SJSA1 (cell line): Measurements from ENCODE around the gene TUBA1B. TPM values are rescaled to one million over a fixed set of nuclear protein-coding genes. Genes with fewer than 3 reads are reported as not detected.
"Not testable (repeated sequence)": the region's sequence is repeated elsewhere in the genome, so short reads cannot be mapped to it uniquely, and the experiment has no call there.

Experiments
- DNase-seq, 2 experiments: peaks; one replicate each; pipeline ENCODE4 v3.0.0-alpha.2; 2015 to 2020; ENCODE audit warnings: low spot score in 2 of 2, low read depth in 1 of 2
- H3K27ac ChIP-seq: fragments of 250-450 bp; sonication (Bioruptor Pico); 2 replicates; pipeline ENCODE4 v1.5.1; 2020; ENCODE audit warnings: mild to moderate bottlenecking, moderate library complexity
- H3K27me3 ChIP-seq: fragments of 250-450 bp; sonication (Bioruptor Pico); replicated peaks from 2 replicates; pipeline ENCODE4 v1.5.1; 2020; ENCODE audit warnings: mild to moderate bottlenecking, moderate library complexity
- H3K36me3 ChIP-seq: fragments of 250-450 bp; sonication (Bioruptor Pico); 2 replicates; pipeline ENCODE4 v1.5.1; 2020; ENCODE audit warnings: mild to moderate bottlenecking
- H3K4me1 ChIP-seq: fragments of 250-450 bp; sonication (Bioruptor Pico); replicated peaks from 2 replicates; pipeline ENCODE4 v1.6.1; 2021; ENCODE audit warnings: mild to moderate bottlenecking
- H3K4me3 ChIP-seq: fragments of 250-450 bp; sonication (Bioruptor Pico); 2 replicates; pipeline ENCODE4 v1.5.1; 2020; ENCODE audit warnings: mild to moderate bottlenecking
- H3K9me3 ChIP-seq: fragments of 250-450 bp; sonication (Bioruptor Pico); replicated peaks from 2 replicates; pipeline ENCODE4 v1.5.1; 2020; ENCODE audit warnings: mild to moderate bottlenecking
- total RNA-seq: library from RNA; depleted of rRNA; stranded (reverse); fragments of >200 nt; shearing (Covaris generic); gene quantifications from 2 replicates; pipeline ENCODE4 v1.2.3, GENCODE V29; 2014; rRNA removed

TUBA1B gene
- total RNA-seq: 4,389 and 5,186 TPM in 2 replicates

DNA sequence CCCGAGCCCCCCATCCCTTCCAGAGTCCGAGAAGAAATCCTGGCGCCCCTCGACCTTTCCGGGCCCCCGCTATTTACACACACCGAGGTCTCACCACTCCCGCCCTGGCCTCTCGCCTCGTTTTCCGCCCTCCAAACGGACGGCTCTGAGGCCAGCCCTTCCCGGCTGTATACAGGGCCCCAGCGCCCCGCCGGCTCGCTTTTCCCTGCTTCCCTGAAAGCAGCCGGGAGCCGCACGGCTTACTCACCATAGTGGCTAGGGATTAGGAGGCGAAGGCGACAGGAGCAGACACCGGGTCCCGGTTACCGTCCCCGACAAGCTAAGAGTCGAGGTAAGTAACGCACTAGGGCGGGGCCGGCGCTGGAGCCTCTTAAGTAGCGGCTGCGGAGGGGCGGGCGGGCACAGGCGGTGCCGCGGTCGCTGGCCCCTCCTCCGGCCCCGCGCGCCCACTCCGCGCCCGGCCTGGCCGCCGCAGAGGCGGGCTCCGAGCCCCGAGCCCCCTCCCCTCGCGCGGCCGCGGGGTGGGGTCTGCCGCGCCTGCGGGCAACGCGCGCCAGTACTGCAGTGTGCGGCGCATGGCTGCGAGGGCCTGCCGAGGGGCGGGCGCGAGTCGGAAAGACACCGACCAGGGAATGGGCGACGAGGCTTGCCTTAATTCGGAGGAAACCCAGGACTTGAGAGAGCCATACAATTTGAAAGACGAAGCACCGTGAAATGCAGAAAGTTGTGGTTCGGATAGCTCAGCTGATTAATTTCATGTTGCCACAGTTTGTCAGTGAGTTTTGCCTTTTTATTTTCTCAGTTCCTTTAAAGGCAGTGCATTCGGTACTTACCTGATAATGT lies at the start of gene TUBA1B:
Gene TUBA1B (minus strand): TSS at position 345 of the 843 bp plus-strand sequence. CDS start 95 bp downstream, at position 250.
- H3K4me3 ChIP-seq: peak within 1 kb of the TSS; percentile 93
- H3K36me3 ChIP-seq: peaks cover 47% of the 10 kb centered on the region
- H3K4me1 ChIP-seq: peaks cover 25% of the 10 kb centered on the region
- no peaks in the 10 kb centered on the region; the same call in none of the 2 replicates for H3K27me3 ChIP-seq
- H3K27ac ChIP-seq: peak within 1 kb of the TSS; percentile 99
- peaks cover 5% of the 10 kb centered on the region; the same call in 1 of the 2 replicates for H3K9me3 ChIP-seq
- peak; percentile 84 to 91 for DNase-seq

DNA sequence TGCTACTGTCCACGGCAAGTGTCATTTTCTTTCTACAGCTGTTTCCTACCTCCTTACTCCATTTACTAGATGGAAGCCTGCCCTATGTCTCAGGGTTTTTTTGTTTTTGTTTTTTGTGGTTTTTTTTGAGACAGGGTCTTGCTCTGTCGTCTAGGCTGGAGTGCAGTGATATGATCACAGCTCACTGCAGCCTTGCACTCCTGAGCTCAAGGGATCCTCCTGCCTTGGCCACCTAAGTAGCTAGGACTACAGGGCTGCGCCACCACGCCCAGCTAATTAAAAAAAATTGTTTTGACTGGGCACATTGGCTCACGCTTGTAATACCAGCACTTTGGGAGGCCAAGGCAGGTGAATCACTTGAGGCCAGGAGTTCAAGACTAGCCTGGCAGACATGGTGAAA lies 43.0 kb upstream of the TUBA1B start:
- Histone ChIP-seq H3K36me3 (no peaks in the 10 kb centered on the region), H3K9me3 (no peaks in the 10 kb centered on the region), H3K27me3 (no peaks in the 10 kb centered on the region), H3K4me1 (no peaks in the 10 kb centered on the region), H3K4me3 (no peak overlapping the region), H3K27ac (no peak overlapping the region)
- DNase-seq: no peak

DNA sequence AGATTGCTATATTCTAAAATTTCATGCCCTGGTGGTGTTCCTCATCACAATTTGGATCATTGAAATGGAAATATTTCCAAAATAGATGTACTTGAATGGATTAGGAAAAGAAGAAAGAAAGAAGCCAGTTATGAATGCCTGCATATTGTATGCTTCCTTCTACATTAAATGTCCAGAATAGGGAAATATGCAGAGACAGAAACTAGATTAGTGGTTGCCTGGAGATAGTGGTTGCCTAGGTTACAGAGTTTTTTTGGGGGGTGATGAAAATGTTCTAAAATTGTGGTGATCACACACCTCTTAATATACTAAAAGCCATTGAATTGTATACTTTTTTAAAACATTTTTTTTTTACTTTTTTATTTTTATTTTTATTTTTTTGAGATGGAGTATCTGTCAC lies 39.7 kb upstream of the TUBA1B start:
- Histone ChIP-seq H3K4me1 (no peaks in the 10 kb centered on the region), H3K4me3 (no peak overlapping the region), H3K27ac (no peak overlapping the region), H3K9me3 (no peaks in the 10 kb centered on the region), H3K27me3 (no peaks in the 10 kb centered on the region; the same call in 1 of the 2 replicates), H3K36me3 (no peaks in the 10 kb centered on the region)
- DNase-seq: no peak

DNA sequence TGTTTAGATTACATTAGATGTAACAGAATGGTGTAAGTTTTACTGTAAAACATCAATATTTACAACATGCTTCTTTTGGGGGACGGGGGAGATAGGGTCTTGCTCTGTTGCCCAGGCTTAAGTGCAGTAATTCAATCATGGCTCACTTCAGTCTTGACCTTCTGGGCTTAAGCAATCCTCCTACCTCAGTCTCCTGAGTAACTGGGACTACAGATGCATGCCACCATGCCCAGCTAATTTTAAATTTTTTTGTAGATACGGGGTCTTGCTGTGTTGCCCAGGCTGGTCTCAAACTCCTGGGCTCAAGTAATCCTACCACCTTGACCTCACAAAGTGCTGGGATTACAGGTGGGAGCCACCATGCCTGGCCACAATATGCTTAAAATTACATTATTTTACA lies 33.9 kb upstream of the TUBA1B start:
- Histone ChIP-seq H3K27me3 (no peaks in the 10 kb centered on the region; the same call in 1 of the 2 replicates), H3K9me3 (no peaks in the 10 kb centered on the region), H3K36me3 (no peaks in the 10 kb centered on the region), H3K27ac (no peak overlapping the region), H3K4me1 (no peaks in the 10 kb centered on the region), H3K4me3 (no peak overlapping the region)
- DNase-seq: no peak

DNA sequence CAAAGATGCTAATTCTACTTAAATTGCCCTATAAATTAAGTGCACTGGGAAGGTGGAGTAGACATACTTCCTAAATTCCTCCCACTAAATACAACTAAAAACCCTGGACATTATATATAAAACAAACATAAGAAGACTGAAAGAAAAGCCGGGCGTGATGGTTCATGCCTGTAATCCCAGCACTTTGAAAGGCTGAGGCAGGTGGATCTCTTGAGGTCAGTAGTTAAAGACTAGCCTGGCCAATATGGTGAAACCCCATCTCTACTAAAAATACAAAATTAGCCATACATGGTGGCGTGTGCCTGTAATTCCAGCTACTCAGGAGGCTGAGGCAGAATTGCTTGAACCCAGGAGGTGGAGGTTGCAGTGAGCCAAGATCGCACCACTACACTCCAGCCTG lies 30.7 kb upstream of the TUBA1B start:
- H3K27ac ChIP-seq, H3K4me3 ChIP-seq, H3K4me1 ChIP-seq, H3K36me3 ChIP-seq, H3K9me3 ChIP-seq, DNase-seq, H3K27me3 ChIP-seq: not testable (repeated sequence)

DNA sequence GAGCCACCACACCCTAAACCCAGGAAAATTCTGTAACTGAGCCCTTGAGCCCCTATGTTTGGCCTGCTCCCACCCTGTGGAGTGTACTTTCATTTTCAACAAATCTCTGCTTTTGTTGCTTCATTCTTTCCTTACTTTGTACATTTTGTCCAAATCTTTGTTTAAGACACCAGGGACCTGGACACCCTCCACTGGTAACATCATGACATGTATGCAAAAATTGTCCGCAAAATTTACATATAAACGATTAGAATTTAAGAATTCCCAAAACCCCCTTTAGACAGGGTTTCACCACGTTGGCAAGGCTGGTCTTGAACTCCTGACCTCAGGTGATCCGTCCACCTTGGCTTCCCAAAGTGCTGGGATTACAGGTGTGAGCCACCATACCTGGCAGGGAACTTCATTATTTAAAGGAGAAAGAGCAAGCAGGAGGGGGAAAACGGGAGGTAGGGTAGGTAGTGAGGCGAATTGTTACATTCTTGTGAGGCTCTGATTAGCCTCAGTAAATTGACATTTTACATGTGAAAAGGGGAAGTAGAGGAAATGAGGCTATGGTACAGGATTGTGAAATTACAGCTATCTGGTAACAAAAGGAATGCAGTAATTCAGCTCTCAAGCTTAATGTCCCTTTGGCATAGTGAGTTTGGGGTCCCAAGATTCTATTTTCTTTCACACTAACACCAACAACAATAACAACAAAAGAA lies 30.0 kb upstream of the TUBA1B start:
- no peak overlapping the region for H3K4me3 ChIP-seq
- no peaks in the 10 kb centered on the region for H3K9me3 ChIP-seq
- DNase-seq: no peak
- no peaks in the 10 kb centered on the region for H3K4me1 ChIP-seq
- H3K36me3 ChIP-seq: no peaks in the 10 kb centered on the region
- H3K27me3 ChIP-seq: no peaks in the 10 kb centered on the region
- no peak overlapping the region for H3K27ac ChIP-seq

DNA sequence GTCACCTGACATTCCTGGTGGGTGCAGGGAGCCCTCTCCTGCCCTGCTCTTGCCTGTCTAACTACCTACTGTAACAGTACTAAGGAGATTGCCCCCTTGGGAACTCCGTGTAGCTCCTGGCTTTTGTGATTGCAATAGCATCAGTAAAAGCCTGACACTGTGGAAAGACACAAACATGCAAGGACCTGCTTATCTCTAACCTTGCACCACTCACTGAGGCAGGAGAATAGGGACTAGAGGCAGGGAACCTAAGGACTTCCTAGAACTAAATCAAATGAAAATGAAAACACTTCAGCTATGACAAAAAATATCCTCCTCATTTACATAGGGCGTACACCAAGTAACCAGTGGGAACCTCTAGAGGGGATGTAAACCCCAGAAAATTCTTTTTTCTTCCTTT lies 29.2 kb upstream of the TUBA1B start:
- H3K9me3 ChIP-seq: no peaks in the 10 kb centered on the region
- H3K36me3 ChIP-seq: no peaks in the 10 kb centered on the region
- no peak overlapping the region for H3K27ac ChIP-seq
- no peaks in the 10 kb centered on the region for H3K27me3 ChIP-seq
- no peaks in the 10 kb centered on the region for H3K4me1 ChIP-seq
- H3K4me3 ChIP-seq: no peak overlapping the region
- no peak for DNase-seq

DNA sequence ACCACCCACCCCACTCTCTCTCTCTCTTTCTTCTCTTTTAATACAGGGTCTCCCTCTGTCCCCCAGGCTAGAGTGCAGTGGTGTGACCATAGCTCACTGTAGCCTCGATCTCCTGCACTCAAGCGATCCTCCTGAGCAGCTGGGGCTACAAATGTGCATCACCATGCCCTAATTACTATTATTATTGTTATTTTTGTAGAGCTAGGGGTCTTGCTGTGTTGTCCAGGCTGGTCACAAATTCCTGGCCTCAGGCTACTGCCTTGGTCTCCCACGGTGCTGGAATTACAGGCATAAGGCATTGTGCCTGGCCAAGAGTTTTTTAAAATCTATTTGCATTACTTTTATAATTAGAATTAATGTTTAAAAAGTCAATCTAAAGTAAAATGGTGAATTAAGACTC lies 23.0 kb upstream of the TUBA1B start:
- DNase-seq: no peak
- H3K4me3 ChIP-seq: no peak overlapping the region
- H3K27ac ChIP-seq: no peak overlapping the region
- H3K4me1 ChIP-seq: no peaks in the 10 kb centered on the region
- H3K9me3 ChIP-seq: no peaks in the 10 kb centered on the region; the same call in 1 of the 2 replicates
- no peaks in the 10 kb centered on the region for H3K27me3 ChIP-seq
- no peaks in the 10 kb centered on the region for H3K36me3 ChIP-seq

DNA sequence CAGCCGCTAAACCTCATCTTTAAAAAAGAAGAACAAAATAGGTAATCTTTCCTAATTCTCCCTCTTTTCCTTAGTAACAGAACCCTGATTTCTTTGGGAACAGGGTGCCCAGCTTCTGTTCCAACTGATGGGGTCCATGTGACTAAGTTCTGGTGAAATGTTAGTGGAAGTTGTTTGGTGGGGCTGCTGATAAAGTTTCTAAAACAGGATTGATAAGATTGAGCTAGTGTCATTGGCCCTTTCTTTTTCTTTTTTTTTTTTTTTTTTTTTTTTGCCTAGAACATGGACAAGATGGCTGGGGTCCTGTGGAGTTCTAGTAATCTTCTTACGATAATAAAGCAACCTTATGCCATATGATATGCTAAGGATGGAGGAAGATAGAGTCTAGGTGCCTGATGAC lies 16.2 kb upstream of the TUBA1B start:
- Histone ChIP-seq H3K36me3 (no peaks in the 10 kb centered on the region), H3K27me3 (no peaks in the 10 kb centered on the region), H3K9me3 (no peaks in the 10 kb centered on the region; the same call in 1 of the 2 replicates), H3K4me3 (no peak overlapping the region), H3K27ac (no peak overlapping the region), H3K4me1 (no peaks in the 10 kb centered on the region)
- no peak for DNase-seq

DNA sequence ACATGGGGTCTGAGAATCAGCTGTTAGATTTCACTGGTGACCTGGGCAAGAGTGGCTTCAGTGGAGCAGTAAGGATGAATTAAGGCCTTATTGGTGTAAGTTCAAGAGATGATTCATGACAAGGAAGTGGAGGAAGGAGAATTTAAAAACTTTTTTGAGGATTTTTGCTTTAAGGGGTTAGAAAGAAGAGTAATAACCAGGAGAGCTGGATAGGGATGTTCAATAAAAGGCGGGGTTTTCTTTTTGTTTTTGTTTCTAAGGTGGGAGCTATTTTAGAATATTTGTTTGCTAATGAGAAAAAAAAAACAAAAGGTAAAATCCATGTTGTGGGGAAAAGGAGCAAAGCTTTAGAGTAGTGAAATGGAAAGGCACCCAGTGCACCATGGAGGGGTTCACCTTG lies 15.2 kb upstream of the TUBA1B start:
- no peaks in the 10 kb centered on the region for H3K36me3 ChIP-seq
- no peaks in the 10 kb centered on the region; the same call in 1 of the 2 replicates for H3K9me3 ChIP-seq
- DNase-seq: no peak
- H3K4me3 ChIP-seq: no peak overlapping the region
- no peaks in the 10 kb centered on the region for H3K4me1 ChIP-seq
- no peak overlapping the region for H3K27ac ChIP-seq
- H3K27me3 ChIP-seq: no peaks in the 10 kb centered on the region

DNA sequence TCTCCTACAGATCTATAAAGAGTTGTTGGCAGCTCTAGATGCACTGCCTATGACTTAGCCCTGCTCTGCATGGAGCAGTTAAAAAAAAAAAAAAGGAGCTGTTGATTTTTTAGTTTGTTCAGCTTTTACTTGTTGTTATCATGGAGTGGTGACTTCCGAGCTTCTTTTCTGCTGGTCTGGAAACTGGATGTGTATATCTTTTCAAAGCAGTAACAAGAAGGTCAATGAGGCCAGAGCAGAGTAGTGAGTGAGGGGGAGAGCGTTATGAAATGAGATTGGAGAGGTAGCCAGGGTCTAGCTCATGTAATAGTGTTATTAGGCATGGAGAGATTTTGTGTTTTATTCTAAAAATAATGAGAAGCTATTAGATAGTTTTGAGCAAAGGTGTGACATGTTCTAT lies 13.2 kb upstream of the TUBA1B start:
- no peak overlapping the region for H3K4me3 ChIP-seq
- H3K27ac ChIP-seq: no peak overlapping the region
- no peaks in the 10 kb centered on the region for H3K27me3 ChIP-seq
- H3K36me3 ChIP-seq: no peaks in the 10 kb centered on the region
- no peaks in the 10 kb centered on the region for H3K9me3 ChIP-seq
- no peaks in the 10 kb centered on the region for H3K4me1 ChIP-seq
- no peak for DNase-seq

DNA sequence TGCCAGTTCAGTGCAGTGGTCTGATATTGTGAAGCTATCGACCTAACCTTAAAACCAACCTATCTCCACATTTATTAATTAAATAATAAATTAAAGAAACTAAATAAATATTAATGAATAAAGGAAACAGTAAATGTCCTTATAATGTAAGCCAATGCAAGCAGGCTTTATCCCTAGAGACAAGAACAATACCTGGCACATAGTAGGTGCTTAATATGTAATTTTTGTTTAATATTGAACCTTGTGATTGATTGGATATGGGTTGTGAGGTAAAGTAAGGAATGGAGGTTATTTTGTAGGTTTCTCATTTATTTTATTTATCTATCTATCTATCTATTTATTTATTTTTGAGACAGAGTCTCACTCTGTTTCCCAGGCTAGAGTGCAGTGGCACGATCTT lies 7.8 kb upstream of the TUBA1B start:
- Histone ChIP-seq H3K27ac (no peak overlapping the region), H3K27me3 (no peaks in the 10 kb centered on the region), H3K9me3 (no peaks in the 10 kb centered on the region), H3K4me1 (no peaks in the 10 kb centered on the region), H3K36me3 (no peaks in the 10 kb centered on the region), H3K4me3 (no peak overlapping the region)
- DNase-seq: no peak

DNA sequence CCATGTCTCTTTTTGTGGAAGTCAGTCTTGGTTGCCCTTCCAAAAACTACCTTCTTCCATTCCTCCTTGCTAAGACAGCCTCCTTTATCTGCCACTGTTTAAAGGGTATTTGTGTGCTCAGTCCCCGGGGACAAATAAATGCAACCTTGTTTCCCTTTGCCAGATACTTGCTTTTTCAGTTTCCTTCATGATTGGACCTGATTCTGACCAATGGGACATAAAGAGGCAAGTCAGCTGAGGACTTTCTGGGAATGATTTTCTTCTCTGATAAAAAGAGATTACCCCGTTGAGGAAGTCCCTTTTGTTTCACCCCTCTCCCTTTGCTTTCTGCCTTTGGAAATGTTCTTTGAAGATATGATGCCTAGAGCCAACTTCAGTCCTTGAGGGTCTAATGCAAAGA lies 7.4 kb upstream of the TUBA1B start:
- Histone ChIP-seq H3K27me3 (no peaks in the 10 kb centered on the region), H3K4me1 (no peaks in the 10 kb centered on the region), H3K9me3 (no peaks in the 10 kb centered on the region), H3K36me3 (no peaks in the 10 kb centered on the region), H3K27ac (no peak overlapping the region), H3K4me3 (no peak overlapping the region)
- no peak for DNase-seq

DNA sequence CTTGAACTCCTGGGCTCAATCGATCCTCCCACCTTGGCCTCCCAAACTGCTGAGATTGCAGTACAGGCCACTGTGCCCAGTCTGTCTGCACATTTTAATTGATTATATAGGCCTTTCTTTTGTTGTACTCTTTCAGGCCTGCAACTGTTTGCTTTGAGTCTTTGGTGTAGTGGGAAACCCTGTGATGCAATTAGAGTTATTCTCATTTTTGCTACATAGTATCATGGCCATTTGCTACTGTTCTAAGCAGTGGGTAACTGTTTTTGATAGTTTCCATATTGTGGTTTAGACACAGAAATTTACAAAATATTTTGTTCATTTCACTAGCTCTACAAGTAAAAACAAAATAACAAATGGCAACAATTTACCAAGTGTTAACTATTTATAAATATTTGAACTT lies 6.3 kb upstream of the TUBA1B start:
- H3K27ac ChIP-seq: no peak overlapping the region
- no peak for DNase-seq
- H3K27me3 ChIP-seq: no peaks in the 10 kb centered on the region

More for the DNA sequence above, 6.3 kb upstream of the TUBA1B start:
- H3K4me1 ChIP-seq: peaks cover 4% of the 10 kb centered on the region; the same call in 1 of the 2 replicates
- H3K9me3 ChIP-seq: no peaks in the 10 kb centered on the region
- H3K36me3 ChIP-seq: no peaks in the 10 kb centered on the region
- no peak overlapping the region for H3K4me3 ChIP-seq
